Endodermal cell (in vitro differentiated cells): ENCODE results near the gene PRDX1. TPM values are rescaled to one million over a fixed set of nuclear protein-coding genes. Genes with fewer than 3 reads are reported as not detected.

Experiments
- DNase-seq: peaks from one replicate; pipeline ENCODE4 v3.0.0-alpha.2; 2017
- H3K27ac ChIP-seq: 2 replicates; pipeline ENCODE4 v1.5.1; 2013; ENCODE audit warnings: mild to moderate bottlenecking, low read depth, low read length, moderate library complexity
- H3K27me3 ChIP-seq: 2 replicates; pipeline ENCODE4 v1.6.1; 2013; ENCODE audit warnings: mild to moderate bottlenecking, low read length, moderate library complexity; ENCODE audit not compliant: insufficient read depth, control insufficient read depth, poor library complexity, severe bottlenecking
- H3K36me3 ChIP-seq: 2 replicates; pipeline ENCODE4 v1.7.0; 2013; ENCODE audit warnings: mild to moderate bottlenecking, low read length, moderate library complexity; ENCODE audit not compliant: control insufficient read depth, insufficient read depth
- H3K4me1 ChIP-seq: one replicate; pipeline ENCODE4 v1.7.0; 2013; ENCODE audit warnings: low read length; ENCODE audit not compliant: control insufficient read depth, insufficient read depth
- H3K4me3 ChIP-seq: 2 replicates; pipeline ENCODE4 v1.5.1; 2013; ENCODE audit warnings: mild to moderate bottlenecking, low read length, moderate library complexity
- H3K9ac ChIP-seq: 2 replicates; pipeline ENCODE4 v1.6.1; 2013; ENCODE audit warnings: mild to moderate bottlenecking, low read length, moderate library complexity; ENCODE audit not compliant: poor library complexity, severe bottlenecking; ENCODE audit errors: extremely low read depth
- H3K9me3 ChIP-seq: 2 replicates; pipeline ENCODE4 v1.6.1; 2013; ENCODE audit warnings: mild to moderate bottlenecking, low read length, moderate library complexity; ENCODE audit not compliant: control insufficient read depth
- H3K27ac Mint-ChIP-seq: 2 replicates; pipeline ENCODE4 v1.8.0; 2020; ENCODE audit warnings: mixed read lengths
- H3K27me3 Mint-ChIP-seq: 2 replicates; pipeline ENCODE4 v1.8.0; 2021; ENCODE audit warnings: mild to moderate bottlenecking, mixed read lengths; ENCODE audit not compliant: insufficient read depth
- H3K36me3 Mint-ChIP-seq: 2 replicates; pipeline ENCODE4 v1.8.0; 2020; ENCODE audit warnings: low read depth, mixed read lengths
- H3K4me1 Mint-ChIP-seq: 2 replicates; pipeline ENCODE4 v1.8.0; 2020; ENCODE audit warnings: mixed read lengths
- H3K4me3 Mint-ChIP-seq: 2 replicates; pipeline ENCODE4 v1.8.0; 2020; ENCODE audit warnings: mild to moderate bottlenecking, moderate library complexity, mixed read lengths
- H3K9me3 Mint-ChIP-seq: 2 replicates; pipeline ENCODE4 v1.8.0; 2020; ENCODE audit warnings: mild to moderate bottlenecking, mixed read lengths
- WGBS, 2 experiments: methylation state at CpG; one replicate each; pipeline versions ENCODE4 v1.1.5 to v1.1.7; 2013; ENCODE audit warnings: missing lambda C conversion rate in 2 of 2, mixed read lengths in 1 of 2; ENCODE audit not compliant: insufficient coverage in 1 of 2, insufficient read length in 1 of 2; 5-methylcytosine and 5-hydroxymethylcytosine counted together
- total RNA-seq, 2 donors: library from RNA; stranded (reverse); fragmentation: NEBNext Ultra II Directional in 1 of 2; extraction: Animal tissue kit (Norgen Biotek cat#: 25700) in 1 of 2; gene quantifications; 2 replicates in 1 of 2; 3 replicates in 1 of 2; pipeline ENCODE4 v1.2.1, GENCODE V29; 2021
- TF ChIP-seq, protein P1 (sequence below): fragments of 200-600 bp; sonication (generic); conservative IDR thresholded peaks from 2 replicates; pipeline ENCODE4 v1.5.0; 2021; ENCODE audit warnings: antibody characterized with exemption, mild to moderate bottlenecking

The PRDX1 gene
- total RNA-seq, 2 donors from 2014 or later = 872 to 949 TPM

DNA sequence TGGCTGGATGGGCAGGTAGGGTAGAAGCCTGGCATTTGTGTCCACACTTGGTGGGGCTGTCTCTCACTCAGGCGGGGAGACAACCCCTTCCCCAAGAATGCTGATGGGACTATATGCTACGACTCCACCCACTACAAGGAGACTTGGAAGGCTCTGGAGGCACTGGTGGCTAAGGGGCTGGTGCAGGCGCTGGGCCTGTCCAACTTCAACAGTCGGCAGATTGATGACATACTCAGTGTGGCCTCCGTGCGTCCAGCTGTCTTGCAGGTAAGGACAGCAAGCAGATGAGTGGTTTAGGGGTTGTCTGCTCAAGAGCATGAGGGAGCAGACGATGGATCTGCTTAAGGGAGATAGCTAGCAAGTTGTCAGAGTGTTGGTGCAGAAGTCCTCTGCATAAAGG lies 46.2 kb upstream of the PRDX1 start:
- Histone ChIP-seq H3K9ac (no peak overlapping the region), H3K9me3 (no peaks in the 10 kb centered on the region), H3K27ac (no peak overlapping the region), H3K27me3 (no peaks in the 10 kb centered on the region), H3K36me3 (peaks cover 65% of the 10 kb centered on the region), H3K4me3 (no peak overlapping the region), H3K4me1 (peaks cover under 1% of the 10 kb centered on the region)
- TF ChIP-seq, protein P1, sequence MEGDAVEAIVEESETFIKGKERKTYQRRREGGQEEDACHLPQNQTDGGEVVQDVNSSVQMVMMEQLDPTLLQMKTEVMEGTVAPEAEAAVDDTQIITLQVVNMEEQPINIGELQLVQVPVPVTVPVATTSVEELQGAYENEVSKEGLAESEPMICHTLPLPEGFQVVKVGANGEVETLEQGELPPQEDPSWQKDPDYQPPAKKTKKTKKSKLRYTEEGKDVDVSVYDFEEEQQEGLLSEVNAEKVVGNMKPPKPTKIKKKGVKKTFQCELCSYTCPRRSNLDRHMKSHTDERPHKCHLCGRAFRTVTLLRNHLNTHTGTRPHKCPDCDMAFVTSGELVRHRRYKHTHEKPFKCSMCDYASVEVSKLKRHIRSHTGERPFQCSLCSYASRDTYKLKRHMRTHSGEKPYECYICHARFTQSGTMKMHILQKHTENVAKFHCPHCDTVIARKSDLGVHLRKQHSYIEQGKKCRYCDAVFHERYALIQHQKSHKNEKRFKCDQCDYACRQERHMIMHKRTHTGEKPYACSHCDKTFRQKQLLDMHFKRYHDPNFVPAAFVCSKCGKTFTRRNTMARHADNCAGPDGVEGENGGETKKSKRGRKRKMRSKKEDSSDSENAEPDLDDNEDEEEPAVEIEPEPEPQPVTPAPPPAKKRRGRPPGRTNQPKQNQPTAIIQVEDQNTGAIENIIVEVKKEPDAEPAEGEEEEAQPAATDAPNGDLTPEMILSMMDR = no peak
- Mint-ChIP-seq H3K4me1 (peaks cover 2% of the 10 kb centered on the region), H3K27ac (peak overlapping the region; percentile 37), H3K36me3 (peaks cover 56% of the 10 kb centered on the region), H3K9me3 (no peaks in the 10 kb centered on the region), H3K4me3 (no peak overlapping the region), H3K27me3 (no peaks in the 10 kb centered on the region)
- WGBS, 2 experiments = 94 to 100% methylated on average over 6 to 7 of the region's 7 CpGs
- no peak for DNase-seq

DNA sequence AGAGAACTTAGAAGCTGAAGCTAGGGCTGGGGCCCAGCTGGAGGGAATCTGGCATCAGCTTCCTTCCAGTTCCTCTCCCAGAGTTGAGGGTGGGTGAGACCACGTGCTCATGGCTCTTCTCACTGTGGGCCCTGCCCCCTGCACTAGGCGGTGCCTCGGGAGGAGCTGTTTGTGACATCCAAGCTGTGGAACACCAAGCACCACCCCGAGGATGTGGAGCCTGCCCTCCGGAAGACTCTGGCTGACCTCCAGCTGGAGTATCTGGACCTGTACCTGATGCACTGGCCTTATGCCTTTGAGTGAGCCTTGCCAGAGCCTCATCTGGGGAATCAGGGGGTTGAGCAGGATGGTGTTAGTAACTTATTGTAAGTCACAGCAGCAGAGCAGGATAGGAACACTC lies 45.0 kb upstream of the PRDX1 start:
- Mint-ChIP-seq H3K27me3 (no peaks in the 10 kb centered on the region), H3K4me1 (no peaks in the 10 kb centered on the region), H3K27ac (no peak overlapping the region), H3K9me3 (no peaks in the 10 kb centered on the region), H3K36me3 (peaks cover 61% of the 10 kb centered on the region), H3K4me3 (no peak overlapping the region)
- TF ChIP-seq, protein P1 = no peak
- no peak overlapping the region for H3K9ac ChIP-seq
- no peaks in the 10 kb centered on the region for H3K4me1 ChIP-seq
- H3K27me3 ChIP-seq = no peaks in the 10 kb centered on the region
- WGBS, 2 experiments = 88 to 96% methylated on average over 5 of the region's 5 CpGs
- no peak overlapping the region for H3K4me3 ChIP-seq
- no peaks in the 10 kb centered on the region for H3K9me3 ChIP-seq
- H3K27ac ChIP-seq = no peak overlapping the region
- no peak for DNase-seq
- H3K36me3 ChIP-seq = peaks cover 73% of the 10 kb centered on the region

DNA sequence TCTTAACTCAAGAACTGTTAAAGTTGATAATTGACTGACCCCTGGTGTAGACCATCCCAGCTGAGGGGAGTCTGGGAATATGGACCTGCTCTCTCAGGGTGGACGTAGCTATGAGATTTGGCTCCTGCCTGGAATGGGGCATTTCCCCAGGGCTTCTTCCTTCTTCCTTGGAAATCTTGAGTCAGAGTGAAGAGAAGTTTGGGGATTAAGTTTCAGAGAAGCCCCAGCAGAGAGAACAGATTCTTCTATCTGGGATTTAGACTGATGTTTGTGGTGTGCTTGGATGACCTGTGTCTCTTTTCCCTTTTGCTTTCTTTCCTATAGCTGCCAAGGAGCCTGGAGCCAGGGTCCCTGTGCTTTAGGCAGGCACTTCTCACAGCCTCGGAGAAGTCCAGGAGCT lies 42.2 kb upstream of the PRDX1 start:
- Histone ChIP-seq H3K4me3 (no peak overlapping the region), H3K9ac (no peak overlapping the region), H3K27ac (no peak overlapping the region), H3K9me3 (no peaks in the 10 kb centered on the region), H3K27me3 (no peaks in the 10 kb centered on the region), H3K4me1 (no peaks in the 10 kb centered on the region), H3K36me3 (peaks cover 65% of the 10 kb centered on the region)
- Mint-ChIP-seq H3K36me3 (peaks cover 72% of the 10 kb centered on the region), H3K27me3 (no peaks in the 10 kb centered on the region), H3K9me3 (no peaks in the 10 kb centered on the region), H3K27ac (no peak overlapping the region), H3K4me1 (no peaks in the 10 kb centered on the region), H3K4me3 (no peak overlapping the region)
- no peak for DNase-seq
- 95 to 100% methylated on average over 1 to 2 of the region's 2 CpGs for WGBS, 2 experiments
- TF ChIP-seq, protein P1 = no peak
